ENCODE measurements around the gene CXCL12. TPM values are rescaled to one million over a fixed set of nuclear protein-coding genes. Genes with fewer than 3 reads are reported as not detected.

The CXCL12 gene
- total RNA-seq, 1 donor from 2014 or later: 83.5 TPM

- Histone ChIP-seq H3K36me3 (ENCODE audit: control insufficient read depth in 3 of 3, insufficient read depth in 3 of 3, low read length in 3 of 3) (peaks cover 0 to 5% (median 2%) of the 10 kb centered on the region in 3 donors), H3K9ac (ENCODE audit: low read depth in 1 of 3, low read length in 3 of 3) (no peak overlapping the region), H3K9me3 (ENCODE audit: control insufficient read depth in 3 of 3, low read length in 3 of 3) (no peaks in the 10 kb centered on the region), H3K27ac (ENCODE audit: low read depth, low read length) (no peak overlapping the region), H3K27me3 (ENCODE audit: control insufficient read depth in 3 of 3, insufficient read depth in 3 of 3, low read length in 3 of 3) (no peaks in the 10 kb centered on the region), H3K4me3 (ENCODE audit: low read length in 3 of 3) (no peak overlapping the region), H3K4me1 (ENCODE audit: control insufficient read depth in 3 of 3, insufficient read depth in 3 of 3, low read length in 3 of 3) (peaks cover 3 to 4% (median 3%) of the 10 kb centered on the region in 3 donors)
Measured at GRCh38 chr10:44344727-44345126, 40.2 kb downstream of the CXCL12 start.

- H3K27ac ChIP-seq (ENCODE audit: low read depth, low read length): no peak overlapping the region
- peaks cover 10 to 12% (median 10%) of the 10 kb centered on the region in 3 donors for H3K4me1 ChIP-seq (ENCODE audit: control insufficient read depth in 3 of 3, insufficient read depth in 3 of 3, low read length in 3 of 3)
- H3K27me3 ChIP-seq (ENCODE audit: control insufficient read depth in 3 of 3, insufficient read depth in 3 of 3, low read length in 3 of 3): no peaks in the 10 kb centered on the region
- peaks cover 0 to 5% (median 2%) of the 10 kb centered on the region in 3 donors for H3K36me3 ChIP-seq (ENCODE audit: control insufficient read depth in 3 of 3, insufficient read depth in 3 of 3, low read length in 3 of 3)
- H3K9me3 ChIP-seq (ENCODE audit: control insufficient read depth in 3 of 3, low read length in 3 of 3): no peaks in the 10 kb centered on the region
- H3K4me3 ChIP-seq (ENCODE audit: low read length in 3 of 3): no peak overlapping the region
- H3K9ac ChIP-seq (ENCODE audit: low read depth in 1 of 3, low read length in 3 of 3): no peak overlapping the region
Measured at GRCh38 chr10:44343843-44344242, 41.1 kb downstream of the CXCL12 start.

- Histone ChIP-seq H3K27ac (ENCODE audit: low read depth, low read length) (no peak overlapping the region), H3K4me1 (ENCODE audit: control insufficient read depth in 3 of 3, insufficient read depth in 3 of 3, low read length in 3 of 3) (peaks cover 10 to 28% (median 28%) of the 10 kb centered on the region in 3 donors), H3K36me3 (ENCODE audit: control insufficient read depth in 3 of 3, insufficient read depth in 3 of 3, low read length in 3 of 3) (no peaks in the 10 kb centered on the region), H3K4me3 (ENCODE audit: low read length in 3 of 3) (no peak overlapping the region), H3K9ac (ENCODE audit: low read depth in 1 of 3, low read length in 3 of 3) (no peak overlapping the region), H3K27me3 (ENCODE audit: control insufficient read depth in 3 of 3, insufficient read depth in 3 of 3, low read length in 3 of 3) (no peaks in the 10 kb centered on the region), H3K9me3 (ENCODE audit: control insufficient read depth in 3 of 3, low read length in 3 of 3) (no peaks in the 10 kb centered on the region)
Measured at GRCh38 chr10:44341886-44342285, 43.0 kb downstream of the CXCL12 start.

GRCh38 chr10:44340557-44340956, 44.3 kb downstream of the CXCL12 start:
- H3K27me3 ChIP-seq (ENCODE audit: control insufficient read depth in 3 of 3, insufficient read depth in 3 of 3, low read length in 3 of 3): no peaks in the 10 kb centered on the region
- H3K4me3 ChIP-seq (ENCODE audit: low read length in 3 of 3): no peak overlapping the region
- no peaks in the 10 kb centered on the region for H3K36me3 ChIP-seq (ENCODE audit: control insufficient read depth in 3 of 3, insufficient read depth in 3 of 3, low read length in 3 of 3)
- peaks cover 18 to 42% (median 42%) of the 10 kb centered on the region in 3 donors for H3K4me1 ChIP-seq (ENCODE audit: control insufficient read depth in 3 of 3, insufficient read depth in 3 of 3, low read length in 3 of 3)
- H3K9ac ChIP-seq (ENCODE audit: low read depth in 1 of 3, low read length in 3 of 3): no peak overlapping the region
- H3K9me3 ChIP-seq (ENCODE audit: control insufficient read depth in 3 of 3, low read length in 3 of 3): no peaks in the 10 kb centered on the region
- no peak overlapping the region for H3K27ac ChIP-seq (ENCODE audit: low read depth, low read length)

- H3K9ac ChIP-seq (ENCODE audit: low read depth in 1 of 3, low read length in 3 of 3): no peak overlapping the region
- H3K36me3 ChIP-seq (ENCODE audit: control insufficient read depth in 3 of 3, insufficient read depth in 3 of 3, low read length in 3 of 3): no peaks in the 10 kb centered on the region
- H3K27ac ChIP-seq (ENCODE audit: low read depth, low read length): peak overlapping the region; percentile 20
- peaks cover 30 to 55% (median 53%) of the 10 kb centered on the region in 3 donors for H3K4me1 ChIP-seq (ENCODE audit: control insufficient read depth in 3 of 3, insufficient read depth in 3 of 3, low read length in 3 of 3)
- no peaks in the 10 kb centered on the region for H3K9me3 ChIP-seq (ENCODE audit: control insufficient read depth in 3 of 3, low read length in 3 of 3)
- no peak overlapping the region for H3K4me3 ChIP-seq (ENCODE audit: low read length in 3 of 3)
- no peaks in the 10 kb centered on the region for H3K27me3 ChIP-seq (ENCODE audit: control insufficient read depth in 3 of 3, insufficient read depth in 3 of 3, low read length in 3 of 3)
Measured at GRCh38 chr10:44339218-44339617, 45.7 kb downstream of the CXCL12 start.

GRCh38 chr10:44337081-44337480, 47.8 kb downstream of the CXCL12 start:
- Histone ChIP-seq H3K4me1 (ENCODE audit: control insufficient read depth in 3 of 3, insufficient read depth in 3 of 3, low read length in 3 of 3) (peaks cover 36 to 72% (median 64%) of the 10 kb centered on the region in 3 donors), H3K27me3 (ENCODE audit: control insufficient read depth in 3 of 3, insufficient read depth in 3 of 3, low read length in 3 of 3) (no peaks in the 10 kb centered on the region), H3K9ac (ENCODE audit: low read depth in 1 of 3, low read length in 3 of 3) (no peak overlapping the region), H3K36me3 (ENCODE audit: control insufficient read depth in 3 of 3, insufficient read depth in 3 of 3, low read length in 3 of 3) (no peaks in the 10 kb centered on the region), H3K9me3 (ENCODE audit: control insufficient read depth in 3 of 3, low read length in 3 of 3) (no peaks in the 10 kb centered on the region), H3K4me3 (ENCODE audit: low read length in 3 of 3) (no peak overlapping the region), H3K27ac (ENCODE audit: low read depth, low read length) (no peak overlapping the region)

GRCh38 chr10:44335330-44336021, 49.4 kb downstream of the CXCL12 start:
- Histone ChIP-seq H3K9me3 (ENCODE audit: control insufficient read depth in 3 of 3, low read length in 3 of 3) (no peaks in the 10 kb centered on the region), H3K27ac (ENCODE audit: low read depth, low read length) (peak overlapping the region; percentile 96), H3K4me1 (ENCODE audit: control insufficient read depth in 3 of 3, insufficient read depth in 3 of 3, low read length in 3 of 3) (peaks cover 36 to 72% (median 64%) of the 10 kb centered on the region in 3 donors), H3K36me3 (ENCODE audit: control insufficient read depth in 3 of 3, insufficient read depth in 3 of 3, low read length in 3 of 3) (no peaks in the 10 kb centered on the region), H3K27me3 (ENCODE audit: control insufficient read depth in 3 of 3, insufficient read depth in 3 of 3, low read length in 3 of 3) (no peaks in the 10 kb centered on the region), H3K9ac (ENCODE audit: low read depth in 1 of 3, low read length in 3 of 3) (peak overlapping the region; percentile 10 to 78 (median 46)), H3K4me3 (ENCODE audit: low read length in 3 of 3) (peak overlapping the region; percentile 18 to 62 (median 55))

- peaks cover 33 to 69% (median 59%) of the 10 kb centered on the region in 3 donors for H3K4me1 ChIP-seq (ENCODE audit: control insufficient read depth in 3 of 3, insufficient read depth in 3 of 3, low read length in 3 of 3)
- H3K9ac ChIP-seq (ENCODE audit: low read depth in 1 of 3, low read length in 3 of 3): peak overlapping the region; percentile 3 to 70 (median 66)
- no peaks in the 10 kb centered on the region for H3K9me3 ChIP-seq (ENCODE audit: control insufficient read depth in 3 of 3, low read length in 3 of 3)
- H3K4me3 ChIP-seq (ENCODE audit: low read length in 3 of 3): peak overlapping the region in 2 of 3 donors; percentile 49 to 53
- no peaks in the 10 kb centered on the region for H3K36me3 ChIP-seq (ENCODE audit: control insufficient read depth in 3 of 3, insufficient read depth in 3 of 3, low read length in 3 of 3)
- no peaks in the 10 kb centered on the region for H3K27me3 ChIP-seq (ENCODE audit: control insufficient read depth in 3 of 3, insufficient read depth in 3 of 3, low read length in 3 of 3)
- peak overlapping the region; percentile 96 for H3K27ac ChIP-seq (ENCODE audit: low read depth, low read length)
Measured at GRCh38 chr10:44334621-44335184, 50.2 kb downstream of the CXCL12 start.

GRCh38 chr10:44334091-44334490, 50.8 kb downstream of the CXCL12 start:
- no peaks in the 10 kb centered on the region for H3K9me3 ChIP-seq (ENCODE audit: control insufficient read depth in 3 of 3, low read length in 3 of 3)
- peaks cover 27 to 63% (median 53%) of the 10 kb centered on the region in 3 donors for H3K4me1 ChIP-seq (ENCODE audit: control insufficient read depth in 3 of 3, insufficient read depth in 3 of 3, low read length in 3 of 3)
- H3K9ac ChIP-seq (ENCODE audit: low read depth in 1 of 3, low read length in 3 of 3): peak overlapping the region; percentile 2 to 70 (median 66)
- no peaks in the 10 kb centered on the region for H3K27me3 ChIP-seq (ENCODE audit: control insufficient read depth in 3 of 3, insufficient read depth in 3 of 3, low read length in 3 of 3)
- peak overlapping the region in 2 of 3 donors; percentile 34 to 41 for H3K4me3 ChIP-seq (ENCODE audit: low read length in 3 of 3)
- H3K36me3 ChIP-seq (ENCODE audit: control insufficient read depth in 3 of 3, insufficient read depth in 3 of 3, low read length in 3 of 3): no peaks in the 10 kb centered on the region
- peak overlapping the region; percentile 96 for H3K27ac ChIP-seq (ENCODE audit: low read depth, low read length)

- Histone ChIP-seq H3K9ac (ENCODE audit: low read depth in 1 of 3, low read length in 3 of 3) (no peak overlapping the region), H3K27ac (ENCODE audit: low read depth, low read length) (peak overlapping the region; percentile 96), H3K36me3 (ENCODE audit: control insufficient read depth in 3 of 3, insufficient read depth in 3 of 3, low read length in 3 of 3) (no peaks in the 10 kb centered on the region), H3K27me3 (ENCODE audit: control insufficient read depth in 3 of 3, insufficient read depth in 3 of 3, low read length in 3 of 3) (no peaks in the 10 kb centered on the region), H3K9me3 (ENCODE audit: control insufficient read depth in 3 of 3, low read length in 3 of 3) (no peaks in the 10 kb centered on the region), H3K4me3 (ENCODE audit: low read length in 3 of 3) (no peak overlapping the region), H3K4me1 (ENCODE audit: control insufficient read depth in 3 of 3, insufficient read depth in 3 of 3, low read length in 3 of 3) (peaks cover 26 to 59% (median 48%) of the 10 kb centered on the region in 3 donors)
Measured at GRCh38 chr10:44333511-44333910, 51.4 kb downstream of the CXCL12 start.

Data from skeletal muscle tissue (tissue), 4 donors.